Motor neuron (in vitro differentiated cells): ENCODE data around the gene PDE8B. TPM values are rescaled to one million over a fixed set of nuclear protein-coding genes. Genes with fewer than 3 reads are reported as not detected.
A peak's percentile ranks its signal among the peaks of the same experiment; 100 is the strongest.

Source experiments
- ATAC-seq, 8 experiments: fragments of 200-7000 bp; cut with Tn5 transposase; replicated peaks in 6 of 8; 2 replicates each; pipeline ENCODE4 v1.8.0; 2021; ENCODE audit warnings: mild to moderate bottlenecking in 8 of 8, moderate library complexity in 8 of 8
- H3K27ac ChIP-seq, 2 donors: fragments of 250-450 bp; sonication (Bioruptor Pico); 2 replicates each; pipeline ENCODE4 v1.9.0; 2021; ENCODE audit warnings: antibody characterized with exemption in 2 of 2, mild to moderate bottlenecking in 2 of 2, moderate library complexity in 1 of 2
- H3K4me1 ChIP-seq, 2 donors: fragments of 250-450 bp; sonication (Bioruptor Pico); replicated peaks in 1 of 2; 2 replicates each; pipeline ENCODE4 v1.6.1; 2021; ENCODE audit warnings: antibody characterized with exemption in 2 of 2, mild to moderate bottlenecking in 2 of 2, moderate library complexity in 1 of 2
- H3K4me3 ChIP-seq, 5 donors: fragments of 250-450 bp; sonication (Bioruptor Pico); 2 replicates each; pipeline ENCODE4 v1.9.0; 2021; ENCODE audit warnings: antibody characterized with exemption in 5 of 5, mild to moderate bottlenecking in 5 of 5, moderate library complexity in 4 of 5
- WGBS, 10 experiments: fragments of 450-650 bp; shearing (Covaris generic); methylation state at CpG; one replicate each; pipeline ENCODE4 v1.0.0; 2022; 5-methylcytosine and 5-hydroxymethylcytosine counted together
- in situ Hi-C, 9 experiments: fragments of 400-800 bp; cut with MboI; loops; one replicate each; pipeline ENCODE4 v1.15.0; 2021; ENCODE audit warnings: low sequenced_read_pairs in 9 of 9, low pct_unique_long_range_greater_than_20kb in 2 of 9; ENCODE audit not compliant: unreplicated experiment in 9 of 9
- total RNA-seq, 8 experiments: library from RNA; unstranded; fragments of 300-600 nt; gene quantifications; 2 replicates each; pipeline versions ENCODE4 v1.2.3 to v1.2.4, GENCODE V29; 2022

PDE8B gene
- total RNA-seq, 8 experiments from 2014 or later, result 1.6 to 23.1 (median 2.8) TPM

GRCh38 chr5:77425998-77426659 is 215.6 kb downstream of the PDE8B start:
- Histone ChIP-seq H3K4me3 (no peak overlapping the region), H3K4me1 (peaks cover 0 to 4% of the 10 kb centered on the region in 2 donors), H3K27ac (no peak overlapping the region)
- ATAC-seq, result peak in 2 of 8 experiments; percentile 12 to 42
- WGBS, 10 experiments, result 23 to 83% (median 43%) methylated on average over 1 to 7 of the region's 8 CpGs
- in situ Hi-C loops, result no loop called here

- H3K4me3 ChIP-seq, result no peak overlapping the region
- H3K4me1 ChIP-seq, result peaks cover 0 to 4% of the 10 kb centered on the region in 2 donors
- peak in 4 of 8 experiments; percentile 25 to 96 (median 66) for ATAC-seq
- no peak overlapping the region for H3K27ac ChIP-seq
- 0 to 84% (median 38%) methylated on average over 1 to 2 of the region's 2 CpGs; no CpG with 5 or more reads in 1 of the 10 experiments for WGBS, 10 experiments
- in situ Hi-C loops, result no loop called here
These were observed 216.2 kb downstream of the PDE8B start for GRCh38 chr5:77426670-77427069.

- H3K4me1 ChIP-seq, result peaks cover 0 to 4% of the 10 kb centered on the region in 2 donors
- in situ Hi-C loops, result no loop called here
- H3K27ac ChIP-seq, result no peak overlapping the region
- peak in 1 of 8 experiments; percentile 27 for ATAC-seq
- no peak overlapping the region for H3K4me3 ChIP-seq
These were observed 217.5 kb downstream of the PDE8B start for GRCh38 chr5:77427998-77428397.

- no peak overlapping the region for H3K4me3 ChIP-seq
- H3K4me1 ChIP-seq, result peaks cover 0 to 4% of the 10 kb centered on the region in 2 donors
- ATAC-seq, result no peak
- no peak overlapping the region for H3K27ac ChIP-seq
- WGBS, 10 experiments, result 28 to 100% (median 92%) methylated on average over 1 to 5 of the region's 5 CpGs
- in situ Hi-C loops, result no loop called here
These were observed 218.0 kb downstream of the PDE8B start for GRCh38 chr5:77428526-77428925.

- H3K27ac ChIP-seq, result no peak overlapping the region
- H3K4me3 ChIP-seq, result no peak overlapping the region
- H3K4me1 ChIP-seq, result peaks cover 0 to 4% of the 10 kb centered on the region in 2 donors
- in situ Hi-C loops, result no loop called here
- WGBS, 10 experiments, result 14 to 100% (median 80%) methylated on average over 1 of the region's 1 CpG; no CpG with 5 or more reads in 7 of the 10 experiments
- peak in 2 of 8 experiments; percentile 47 to 50 for ATAC-seq
These were observed 220.2 kb downstream of the PDE8B start for GRCh38 chr5:77430726-77431125.

- in situ Hi-C loops, result no loop called here
- WGBS, 10 experiments, result 14 to 100% (median 92%) methylated on average over 1 to 3 of the region's 3 CpGs
- no peak overlapping the region for H3K27ac ChIP-seq
- peak in 2 of 8 experiments; percentile 26 to 54 for ATAC-seq
- H3K4me1 ChIP-seq, result peaks cover 0 to 4% of the 10 kb centered on the region in 2 donors
- no peak overlapping the region for H3K4me3 ChIP-seq
These were observed 220.8 kb downstream of the PDE8B start for GRCh38 chr5:77431286-77431685.

- H3K4me1 ChIP-seq, result peaks cover 0 to 4% of the 10 kb centered on the region in 2 donors
- WGBS, 10 experiments, result 50 to 100% (median 86%) methylated on average over 1 of the region's 1 CpG; no CpG with 5 or more reads in 3 of the 10 experiments
- ATAC-seq, result no peak
- in situ Hi-C loops, result no loop called here
- no peak overlapping the region for H3K27ac ChIP-seq
- H3K4me3 ChIP-seq, result no peak overlapping the region
These were observed 221.2 kb downstream of the PDE8B start for GRCh38 chr5:77431719-77432118.

GRCh38 chr5:77437194-77437593 is 226.7 kb downstream of the PDE8B start:
- 47 to 100% (median 83%) methylated on average over 1 to 5 of the region's 5 CpGs; no CpG with 5 or more reads in 1 of the 10 experiments for WGBS, 10 experiments
- H3K27ac ChIP-seq, result no peak overlapping the region
- ATAC-seq, result peak in 2 of 8 experiments; percentile 32 to 36
- no peaks in the 10 kb centered on the region for H3K4me1 ChIP-seq
- no peak overlapping the region for H3K4me3 ChIP-seq
- in situ Hi-C loops, result no loop called here

- Histone ChIP-seq H3K4me1 (no peaks in the 10 kb centered on the region), H3K27ac (no peak overlapping the region), H3K4me3 (no peak overlapping the region)
- ATAC-seq, result no peak
- in situ Hi-C loops, result no loop called here
- WGBS, 10 experiments, result 30 to 95% (median 84%) methylated on average over 2 to 3 of the region's 3 CpGs; no CpG with 5 or more reads in 4 of the 10 experiments
These were observed 227.6 kb downstream of the PDE8B start for GRCh38 chr5:77438071-77438470.

- ATAC-seq, result no peak
- in situ Hi-C loops, result no loop called here
- 40 to 100% (median 100%) methylated on average over 1 of the region's 1 CpG; no CpG with 5 or more reads in 1 of the 10 experiments for WGBS, 10 experiments
- Histone ChIP-seq H3K4me3 (no peak overlapping the region), H3K4me1 (no peaks in the 10 kb centered on the region), H3K27ac (no peak overlapping the region)
These were observed 233.2 kb downstream of the PDE8B start for GRCh38 chr5:77443670-77444069.

GRCh38 chr5:77444356-77444755 is 233.9 kb downstream of the PDE8B start:
- Histone ChIP-seq H3K4me3 (no peak overlapping the region), H3K4me1 (no peaks in the 10 kb centered on the region), H3K27ac (no peak overlapping the region)
- 71 to 100% (median 88%) methylated on average over 1 of the region's 1 CpG; no CpG with 5 or more reads in 4 of the 10 experiments for WGBS, 10 experiments
- no peak for ATAC-seq
- in situ Hi-C loops, result no loop called here

GRCh38 chr5:77448831-77449230 is 238.4 kb downstream of the PDE8B start:
- in situ Hi-C loops, result no loop called here
- peaks cover 0 to 4% of the 10 kb centered on the region in 2 donors for H3K4me1 ChIP-seq
- H3K27ac ChIP-seq, result no peak overlapping the region
- H3K4me3 ChIP-seq, result no peak overlapping the region
- WGBS, 10 experiments, result 57 to 100% (median 93%) methylated on average over 1 of the region's 1 CpG; no CpG with 5 or more reads in 6 of the 10 experiments
- ATAC-seq, result no peak

- WGBS, 10 experiments, result 60 to 100% (median 100%) methylated on average over 1 of the region's 1 CpG; no CpG with 5 or more reads in 4 of the 10 experiments
- in situ Hi-C loops, result no loop called here
- H3K4me1 ChIP-seq, result peaks cover 0 to 4% of the 10 kb centered on the region in 2 donors
- ATAC-seq, result no peak
- H3K4me3 ChIP-seq, result no peak overlapping the region
- no peak overlapping the region for H3K27ac ChIP-seq
These were observed 238.8 kb downstream of the PDE8B start for GRCh38 chr5:77449277-77449676.

- ATAC-seq, result no peak
These were observed 239.5 kb downstream of the PDE8B start for GRCh38 chr5:77449981-77450380.

More at GRCh38 chr5:77449981-77450380, 239.5 kb downstream of the PDE8B start:
- Histone ChIP-seq H3K27ac (no peak overlapping the region), H3K4me3 (no peak overlapping the region), H3K4me1 (peaks cover 0 to 4% of the 10 kb centered on the region in 2 donors)
- WGBS, 10 experiments, result 0 to 100% (median 100%) methylated on average over 1 to 2 of the region's 2 CpGs; no CpG with 5 or more reads in 3 of the 10 experiments
- in situ Hi-C loops, result no loop called here
